Lung (tissue), 12 donors: ENCODE results near the gene LTBP4. TPM values are rescaled to one million over a fixed set of nuclear protein-coding genes. Genes with fewer than 3 reads are reported as not detected.

Experiments
- ATAC-seq: fragments of 200-7000 bp; cut with Tn5 transposase; one replicate; pipeline ENCODE4 v1.9.1; 2020; ENCODE audit warnings: moderate number of reproducible peaks; ENCODE audit not compliant: insufficient read depth, low FRiP score
- DNase-seq, 3 donors: peaks; one replicate each; pipeline ENCODE4 v3.0.0-alpha.2; 2013 to 2017
- H3K27ac ChIP-seq, 2 donors: one replicate each; pipeline ENCODE4 v1.5.1; 2013; ENCODE audit warnings: mild to moderate bottlenecking in 2 of 2, moderate library complexity in 2 of 2, control low read depth in 1 of 2, inconsistent platforms in 1 of 2, low read depth in 1 of 2, low read length in 1 of 2
- H3K27me3 ChIP-seq, 3 donors: one replicate each; pipeline ENCODE4 v1.5.1; 2013; ENCODE audit warnings: low read length in 2 of 3; ENCODE audit not compliant: control insufficient read depth in 3 of 3, insufficient read depth in 3 of 3
- H3K36me3 ChIP-seq, 4 donors: one replicate each; pipeline ENCODE4 v1.5.1; 2013; ENCODE audit warnings: low read length in 4 of 4, mild to moderate bottlenecking in 1 of 4, moderate library complexity in 1 of 4; ENCODE audit not compliant: control insufficient read depth in 4 of 4, insufficient read depth in 4 of 4
- H3K4me1 ChIP-seq, 5 donors: one replicate each; pipeline ENCODE4 v1.5.1; 2013; ENCODE audit warnings: low read length in 5 of 5, mild to moderate bottlenecking in 2 of 5, moderate library complexity in 1 of 5; ENCODE audit not compliant: control insufficient read depth in 5 of 5, insufficient read depth in 5 of 5
- H3K4me3 ChIP-seq: one replicate; pipeline ENCODE4 v1.5.1; 2013; ENCODE audit warnings: mild to moderate bottlenecking, control low read depth, moderate library complexity
- H3K9ac ChIP-seq, 2 donors: one replicate each; pipeline ENCODE4 v1.5.1; 2013; ENCODE audit warnings: low read length in 2 of 2, control low read depth in 1 of 2; ENCODE audit not compliant: insufficient read depth in 1 of 2
- H3K9me3 ChIP-seq, 4 donors: one replicate each; pipeline ENCODE4 v1.5.1; 2013; ENCODE audit warnings: low read length in 3 of 4, mild to moderate bottlenecking in 1 of 4, moderate library complexity in 1 of 4; ENCODE audit not compliant: control insufficient read depth in 4 of 4, insufficient read depth in 3 of 4
- CTCF ChIP-seq: IDR thresholded peaks from 2 replicates; pipeline ENCODE4 v1.5.1; 2012; ENCODE audit warnings: mild to moderate bottlenecking; ENCODE audit errors: control extremely low read depth, extremely low read depth
- WGBS, 2 donors: extraction: QIAGEN DNeasy Blood & Tissue Kit; methylation state at CpG; one replicate each; pipeline ENCODE4 v1.1.7; 2013; 5-methylcytosine and 5-hydroxymethylcytosine counted together
- polyA plus RNA-seq, 2 donors: library from polyadenylated mRNA; stranded (reverse); fragments of 200-250 nt; gene quantifications; one replicate each; pipeline ENCODE4 v1.2.1, GENCODE V29; 2013
- total RNA-seq, 2 donors: library from RNA; depleted of rRNA in 1 of 2; stranded (reverse); fragments of >200 nt in 1 of 2; gene quantifications; one replicate each; pipeline ENCODE4 v1.2.1, GENCODE V29; 2014 to 2021
- donor health status: control.
- donor health status: control.
- donor health status: Bipolar disorder and iron deficiency.
- donor health status: healthy.
- donor health status: DM: yes; HTN: yes; CAD: no.

The LTBP4 gene
- total and polyA plus RNA-seq, 4 donors: 73.0 to 290 (median 151) TPM

DNA sequence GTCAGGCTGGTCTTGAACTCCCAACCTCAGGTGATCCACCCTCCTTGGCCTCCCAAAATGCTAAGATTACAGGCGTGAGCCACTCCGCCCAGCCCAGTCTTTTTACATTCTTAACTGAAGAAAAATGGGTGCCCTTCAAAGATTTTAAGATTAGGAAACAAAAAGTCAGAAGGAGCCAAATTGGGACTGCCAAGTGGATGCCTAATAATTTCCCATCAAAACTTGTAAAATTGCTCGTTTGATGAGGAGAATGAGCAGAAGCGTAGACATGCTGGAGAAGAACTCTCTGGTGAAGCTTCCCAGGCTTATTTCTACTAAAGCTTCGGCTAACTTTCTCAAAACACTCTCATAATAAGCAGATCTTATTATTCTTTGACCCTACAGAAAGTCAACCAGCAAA is 57.9 kb downstream of the LTBP4 start:
- H3K9me3 ChIP-seq: no peaks in the 10 kb centered on the region
- 87 to 93% methylated on average over 5 of the region's 5 CpGs for WGBS, 2 donors
- no peaks in the 10 kb centered on the region for H3K36me3 ChIP-seq
- peaks cover 0 to 7% (median 2%) of the 10 kb centered on the region in 5 donors for H3K4me1 ChIP-seq
- TF ChIP-seq CTCF: no peak
- H3K9ac ChIP-seq: no peak overlapping the region
- H3K27me3 ChIP-seq: no peaks in the 10 kb centered on the region
- no peak for DNase-seq
- no peak overlapping the region for H3K27ac ChIP-seq
- H3K4me3 ChIP-seq: no peak overlapping the region
- ATAC-seq: no peak

DNA sequence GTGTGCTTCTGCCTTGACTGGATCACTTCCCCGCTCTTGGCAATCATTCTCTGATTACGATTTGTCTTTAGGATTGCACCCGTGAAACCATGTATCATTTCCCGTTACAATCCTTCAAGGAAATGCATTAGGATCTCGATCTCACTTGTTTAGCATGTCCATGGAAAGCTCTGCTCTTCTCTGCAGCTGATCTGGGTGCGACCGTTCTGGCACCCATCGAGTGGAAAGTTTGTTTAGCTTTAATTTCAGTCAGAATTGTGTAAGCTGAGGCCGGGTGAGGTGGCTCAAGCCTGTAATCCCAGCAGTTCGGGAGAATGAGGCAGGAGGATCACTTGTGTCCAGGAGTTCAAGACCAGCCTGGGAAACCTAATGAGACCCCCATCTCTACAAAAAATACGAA is 58.4 kb downstream of the LTBP4 start:
- Histone ChIP-seq H3K9me3 (no peaks in the 10 kb centered on the region), H3K27me3 (no peaks in the 10 kb centered on the region), H3K36me3 (no peaks in the 10 kb centered on the region), H3K27ac (no peak overlapping the region), H3K9ac (no peak overlapping the region), H3K4me1 (peaks cover 0 to 7% (median 2%) of the 10 kb centered on the region in 5 donors), H3K4me3 (no peak overlapping the region)
- TF ChIP-seq CTCF: no peak
- ATAC-seq: no peak
- WGBS, 2 donors: 78 to 84% methylated on average over 11 of the region's 11 CpGs
- no peak for DNase-seq

DNA sequence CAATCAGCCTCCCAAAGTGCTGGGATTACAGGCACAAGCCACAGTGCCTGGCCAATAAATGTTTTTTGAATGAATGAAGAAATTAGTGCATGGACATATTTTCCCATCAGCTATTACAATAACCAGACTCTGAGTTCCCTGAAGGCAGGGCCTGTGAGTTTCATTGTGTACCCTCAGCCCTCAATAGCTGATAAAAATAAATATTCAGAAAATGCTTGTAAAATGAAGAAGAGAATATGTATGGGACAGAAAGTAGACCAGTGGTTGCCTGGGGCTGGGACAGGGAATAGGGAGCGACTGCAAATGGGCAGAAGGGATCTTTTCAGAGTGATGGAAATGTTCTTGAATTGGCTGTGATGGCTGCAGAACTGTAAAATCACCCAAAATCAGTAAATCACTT is 60.4 kb downstream of the LTBP4 start:
- WGBS, 2 donors: 88 to 98% methylated on average over 1 of the region's 1 CpG

More for the DNA sequence above, 60.4 kb downstream of the LTBP4 start:
- Histone ChIP-seq H3K36me3 (no peaks in the 10 kb centered on the region), H3K4me3 (no peak overlapping the region), H3K9me3 (no peaks in the 10 kb centered on the region), H3K27me3 (no peaks in the 10 kb centered on the region), H3K27ac (no peak overlapping the region), H3K9ac (no peak overlapping the region), H3K4me1 (peaks cover 0 to 7% (median 2%) of the 10 kb centered on the region in 5 donors)
- DNase-seq: no peak
- no peak for ATAC-seq
- no peak for TF ChIP-seq CTCF
